SU-DHL-6 (cell line): ENCODE measurements around the gene BHLHA9.

Experiments used
- H2AFZ ChIP-seq: fragments of 200-600 bp; sonication (generic); 2 replicates; pipeline ENCODE4 v1.6.1; 2014; ENCODE audit warnings: low read depth, mild to moderate bottlenecking, moderate library complexity, mixed read lengths, antibody characterized with exemption, low read length; ENCODE audit not compliant: severe bottlenecking
- H3F3A ChIP-seq: fragments of 200-600 bp; shearing (Covaris generic); 2 replicates; pipeline ENCODE4 v1.6.0; 2016; ENCODE audit warnings: antibody characterized with exemption, mild to moderate bottlenecking; ENCODE audit not compliant: insufficient read depth
- H3K27ac ChIP-seq: fragments of 200-600 bp; sonication (generic); 2 replicates; pipeline ENCODE4 v1.5.1; 2016; ENCODE audit warnings: low read depth, mild to moderate bottlenecking, low read length, moderate library complexity, mixed read lengths
- H3K27me3 ChIP-seq: fragments of 200-600 bp; sonication (generic), shearing (Covaris generic); 2 replicates; pipeline ENCODE4 v1.6.0; 2014; ENCODE audit warnings: mild to moderate bottlenecking, low read length
- H3K36me3 ChIP-seq: fragments of 200-600 bp; sonication (generic); 2 replicates; pipeline ENCODE4 v1.6.1; 2014; ENCODE audit warnings: mild to moderate bottlenecking, low read length, mixed read lengths
- H3K4me2 ChIP-seq: fragments of 300-600, 200-600 bp; shearing (Covaris generic), sonication (generic); 2 replicates; pipeline ENCODE4 v1.6.0; 2014; ENCODE audit warnings: low read length, low read depth, mild to moderate bottlenecking; ENCODE audit not compliant: poor library complexity, severe bottlenecking
- H3K4me3 ChIP-seq: fragments of 200-600 bp; sonication (generic); 2 replicates; pipeline ENCODE4 v1.5.1; 2014; ENCODE audit warnings: antibody characterized with exemption, low read length, mild to moderate bottlenecking, mixed read lengths; ENCODE audit not compliant: insufficient read depth, poor library complexity, severe bottlenecking
- H3K79me2 ChIP-seq: fragments of 200-600 bp; sonication (generic); 2 replicates; pipeline ENCODE4 v1.6.1; 2014; ENCODE audit warnings: mild to moderate bottlenecking, low read length, moderate library complexity; ENCODE audit not compliant: insufficient read depth
- H3K9ac ChIP-seq: fragments of 200-600 bp; sonication (generic); 2 replicates; pipeline ENCODE4 v1.7.0; 2014; ENCODE audit warnings: mild to moderate bottlenecking, low read length
- H3K9me2 ChIP-seq: fragments of 200-600 bp; sonication (generic); replicated peaks from 2 replicates; pipeline ENCODE4 v1.6.1; 2014; ENCODE audit warnings: low read length; ENCODE audit not compliant: insufficient read depth
- H3K9me3 ChIP-seq: fragments of 200-600 bp; sonication (generic); 2 replicates; pipeline ENCODE4 v1.6.1; 2014; ENCODE audit warnings: low read length, mixed read lengths; ENCODE audit not compliant: insufficient read depth
- H4K20me1 ChIP-seq: fragments of 200-600 bp; sonication (generic); 2 replicates; pipeline ENCODE4 v1.6.1; 2014; ENCODE audit warnings: low read depth, mild to moderate bottlenecking, antibody characterized with exemption, low read length, moderate library complexity, mixed read lengths
- CTCF ChIP-seq: fragments of 200-600 bp; sonication (generic); IDR thresholded peaks from one replicate; pipeline ENCODE4 v1.5.1; 2017; ENCODE audit warnings: antibody characterized with exemption, mild to moderate bottlenecking, low read length, moderate library complexity; ENCODE audit not compliant: insufficient read depth, poor library complexity, severe bottlenecking
- EZH2phosphoT487 ChIP-seq: fragments of 200-600 bp; sonication (generic), shearing (Covaris generic); conservative IDR thresholded peaks from 2 replicates; pipeline ENCODE4 v1.6.1; 2018; ENCODE audit warnings: mild to moderate bottlenecking, antibody characterized with exemption, low read length, moderate library complexity, mixed read lengths

Gene BHLHA9

DNA sequence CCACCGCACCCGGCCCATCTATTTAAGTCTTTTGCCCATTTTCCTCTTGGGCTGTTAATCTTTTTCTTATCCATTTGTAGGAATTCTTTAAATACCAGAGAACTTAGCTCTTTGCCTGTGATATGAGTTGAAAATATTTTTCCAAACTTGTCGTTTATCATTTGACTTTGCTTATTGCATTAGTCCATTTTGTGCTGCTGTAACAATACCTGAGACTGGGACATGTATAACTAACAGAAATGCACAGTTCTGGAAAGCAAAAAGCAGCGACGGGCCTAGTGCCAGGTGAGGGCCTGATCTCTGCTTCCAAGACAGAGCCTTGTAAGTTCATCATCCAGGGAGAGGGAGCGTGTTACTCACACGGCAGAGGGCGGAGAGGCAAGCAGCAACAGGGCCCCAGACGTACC lies 25.6 kb upstream of the BHLHA9 start:
- Histone ChIP-seq H3K79me2 (no peaks in the 10 kb centered on the region), H3K9me2 (no peaks in the 10 kb centered on the region), H4K20me1 (no peaks in the 10 kb centered on the region), H3K9me3 (no peaks in the 10 kb centered on the region), H3K27ac (no peak overlapping the region), H3K4me2 (no peak overlapping the region), H3F3A (no peaks in the 10 kb centered on the region), H3K4me3 (no peak overlapping the region), H3K9ac (no peak overlapping the region), H3K36me3 (no peaks in the 10 kb centered on the region), H2AFZ (no peak overlapping the region), H3K27me3 (no peaks in the 10 kb centered on the region)
- no peak for TF ChIP-seq EZH2phosphoT487
- TF ChIP-seq CTCF: no peak

GRCh38 chr17:1251866-1252608 lies 18.2 kb upstream of the BHLHA9 start:
- H3K79me2 ChIP-seq: no peaks in the 10 kb centered on the region
- H3F3A ChIP-seq: no peaks in the 10 kb centered on the region
- H3K27me3 ChIP-seq: no peaks in the 10 kb centered on the region
- H3K4me3 ChIP-seq: no peak overlapping the region
- H3K9me3 ChIP-seq: no peaks in the 10 kb centered on the region
- H3K9ac ChIP-seq: no peak overlapping the region
- H3K27ac ChIP-seq: no peak overlapping the region
- H2AFZ ChIP-seq: no peak overlapping the region
- H3K9me2 ChIP-seq: no peaks in the 10 kb centered on the region
- TF ChIP-seq CTCF: no peak
- no peak for TF ChIP-seq EZH2phosphoT487
- H3K36me3 ChIP-seq: no peaks in the 10 kb centered on the region
- H3K4me2 ChIP-seq: no peak overlapping the region
- H4K20me1 ChIP-seq: no peaks in the 10 kb centered on the region

DNA sequence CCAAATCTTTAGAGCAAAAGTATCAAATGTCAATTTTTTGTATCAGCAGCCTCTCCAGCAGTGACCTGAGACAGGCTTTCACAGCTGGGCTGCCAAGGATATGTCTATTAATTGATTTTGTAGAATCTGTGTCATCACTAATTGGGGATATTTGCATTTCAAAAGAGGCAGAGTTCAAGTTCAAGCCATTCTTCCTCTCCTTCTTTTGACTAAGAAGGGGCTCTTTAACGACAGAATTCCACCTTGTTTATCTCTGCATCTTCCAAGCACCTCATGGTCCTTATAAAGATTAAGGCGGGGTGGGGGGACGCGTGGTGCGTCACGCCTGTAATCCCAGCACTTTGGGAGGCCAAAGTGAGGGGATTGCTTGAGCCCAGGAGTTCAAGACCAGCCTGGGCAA lies 15.2 kb upstream of the BHLHA9 start:
- no peak overlapping the region for H3K27ac ChIP-seq
- H3K9me3 ChIP-seq: no peaks in the 10 kb centered on the region
- no peak overlapping the region for H3K4me2 ChIP-seq
- H3K9ac ChIP-seq: no peak overlapping the region
- no peak overlapping the region for H3K4me3 ChIP-seq
- no peaks in the 10 kb centered on the region for H4K20me1 ChIP-seq
- H3K79me2 ChIP-seq: no peaks in the 10 kb centered on the region
- H3K36me3 ChIP-seq: no peaks in the 10 kb centered on the region
- no peak overlapping the region for H2AFZ ChIP-seq
- TF ChIP-seq EZH2phosphoT487 (no peak), CTCF (no peak)
- H3F3A ChIP-seq: no peaks in the 10 kb centered on the region
- no peaks in the 10 kb centered on the region for H3K27me3 ChIP-seq
- H3K9me2 ChIP-seq: no peaks in the 10 kb centered on the region
